Ascending aorta (tissue), 2 donors: ENCODE measurements around the gene RNF31. TPM values are rescaled to one million over a fixed set of nuclear protein-coding genes. Genes with fewer than 3 reads are reported as not detected.
"Not testable (repeated sequence)": the region's sequence is repeated elsewhere in the genome, so short reads cannot be mapped to it uniquely, and the experiment has no call there.

Experiments used
- DNase-seq, 2 donors: peaks; one replicate each; pipeline ENCODE4 v3.0.0-alpha.2; 2019; ENCODE audit warnings: low spot score in 2 of 2
- H3K27ac ChIP-seq, 2 donors: fragments of 200-600 bp; sonication (generic); one replicate each; pipeline ENCODE4 v1.5.1; 2016 to 2017; ENCODE audit warnings: mild to moderate bottlenecking in 1 of 2
- H3K27me3 ChIP-seq: fragments of 200-600 bp; sonication (generic); one replicate; pipeline ENCODE4 v1.5.1; 2017
- H3K36me3 ChIP-seq, 2 donors: fragments of 200-600 bp; sonication (generic); one replicate each; pipeline ENCODE4 v1.5.1; 2016
- H3K4me1 ChIP-seq, 2 donors: fragments of 200-600 bp; sonication (generic); one replicate each; pipeline ENCODE4 v1.5.1; 2016 to 2017; ENCODE audit warnings: mild to moderate bottlenecking in 1 of 2
- H3K4me3 ChIP-seq, 2 donors: fragments of 200-600 bp; sonication (generic); one replicate each; pipeline ENCODE4 v1.5.1; 2016 to 2017; ENCODE audit warnings: mild to moderate bottlenecking in 1 of 2
- H3K9me3 ChIP-seq, 2 donors: fragments of 200-600 bp; sonication (generic); one replicate each; pipeline ENCODE4 v1.5.1; 2016
- CTCF ChIP-seq, 3 experiments: fragments of 200-600 bp in 2 of 3; fragments of 450-650 bp in 1 of 3; sonication (generic) in 2 of 3; IDR thresholded peaks; one replicate each; pipeline ENCODE4 v1.5.1; 2016 to 2019; ENCODE audit warnings: antibody characterized with exemption in 3 of 3, mild to moderate bottlenecking in 1 of 3, moderate library complexity in 1 of 3
- intact Hi-C: fragments of 100-400 bp; cut with DNase I; formaldehyde crosslinking; loops from one replicate; pipeline ENCODE4 v1.15.1; 2023
- total RNA-seq: library from RNA; depleted of rRNA; stranded (reverse); fragments of >200 nt; gene quantifications from one replicate; pipeline ENCODE4 v1.1.0, GENCODE V29; 2016

Gene RNF31
- total RNA-seq, 1 donor from 2014 or later = 182 TPM

- peaks cover 13 to 17% of the 10 kb centered on the region in 2 donors for H3K36me3 ChIP-seq
- H3K4me1 ChIP-seq = peaks cover 8 to 25% of the 10 kb centered on the region in 2 donors
- intact Hi-C loops = loop anchor here (1.0 to 2.0 kb wide), 3 partner anchors 18 to 48 kb away; partner anchors contain the start of genes CHMP4A, GMPR2, NEDD8 and TINF2
These were observed 47.5 kb downstream of the RNF31 start for GRCh38 chr14:24194873-24195185.

GRCh38 chr14:24195186-24196070, 48.1 kb downstream of the RNF31 start, which contains the start of gene TM9SF1:
TM9SF1 (minus strand) TSS chr14:24195441; CDS start chr14:24195019, 422 bp downstream.
- Histone ChIP-seq H3K4me3 (peak within 1 kb of the TSS; percentile 81 to 98), H3K27me3 (no peaks in the 10 kb centered on the region), H3K4me1 (peaks cover 8 to 25% of the 10 kb centered on the region in 2 donors), H3K27ac (peak within 1 kb of the TSS; percentile 97 to 99), H3K9me3 (no peaks in the 10 kb centered on the region), H3K36me3 (peaks cover 13 to 17% of the 10 kb centered on the region in 2 donors)
- intact Hi-C loops = loop anchor here (1.0 to 2.0 kb wide), 3 partner anchors 18 to 47 kb away; partner anchors contain the start of genes CHMP4A, GMPR2, NEDD8 and TINF2
- DNase-seq = peak; percentile 26 to 94
- no peak for TF ChIP-seq CTCF (IDR thresholded peaks at IDR 0.05)

More at GRCh38 chr14:24194873-24195185, 47.5 kb downstream of the RNF31 start:
- DNase-seq = no peak
- Histone ChIP-seq H3K4me3 (peak overlapping the region; percentile 81 to 98), H3K27me3 (no peaks in the 10 kb centered on the region), H3K27ac (peak overlapping the region; percentile 97 to 99), H3K9me3 (no peaks in the 10 kb centered on the region)
- no peak for TF ChIP-seq CTCF (IDR thresholded peaks at IDR 0.05)

GRCh38 chr14:24196071-24197055, 49.1 kb downstream of the RNF31 start:
- peak overlapping the region; percentile 81 to 98 for H3K4me3 ChIP-seq
- H3K36me3 ChIP-seq = peaks cover 14 to 17% of the 10 kb centered on the region in 2 donors
- no peaks in the 10 kb centered on the region for H3K27me3 ChIP-seq
- H3K4me1 ChIP-seq = peaks cover 8 to 25% of the 10 kb centered on the region in 2 donors
- intact Hi-C loops = no loop called here
- TF ChIP-seq CTCF (IDR thresholded peaks at IDR 0.05) = no peak
- no peaks in the 10 kb centered on the region for H3K9me3 ChIP-seq
- DNase-seq = no peak
- H3K27ac ChIP-seq = peak overlapping the region; percentile 97 to 99

- no peak for TF ChIP-seq CTCF (IDR thresholded peaks at IDR 0.05)
- H3K27me3 ChIP-seq = no peaks in the 10 kb centered on the region
- H3K36me3 ChIP-seq = peaks cover 12 to 16% of the 10 kb centered on the region in 2 donors
- no peaks in the 10 kb centered on the region for H3K9me3 ChIP-seq
- no peak overlapping the region for H3K4me3 ChIP-seq
- no peak overlapping the region for H3K27ac ChIP-seq
- peaks cover 8 to 25% of the 10 kb centered on the region in 2 donors for H3K4me1 ChIP-seq
- DNase-seq = no peak
- intact Hi-C loops = no loop called here
These were observed 49.8 kb downstream of the RNF31 start for GRCh38 chr14:24197056-24197450.

GRCh38 chr14:24198814-24199524, 51.7 kb downstream of the RNF31 start:
- no peak for DNase-seq
- H3K36me3 ChIP-seq = peaks cover 3 to 13% of the 10 kb centered on the region in 2 donors
- no peaks in the 10 kb centered on the region for H3K9me3 ChIP-seq
- intact Hi-C loops = no loop called here
- H3K4me1 ChIP-seq = peaks cover 8 to 25% of the 10 kb centered on the region in 2 donors
- TF ChIP-seq CTCF (IDR thresholded peaks at IDR 0.05) = no peak
- no peak overlapping the region for H3K27ac ChIP-seq
- H3K27me3 ChIP-seq = no peaks in the 10 kb centered on the region
- H3K4me3 ChIP-seq = no peak overlapping the region

GRCh38 chr14:24202538-24202937, 55.2 kb downstream of the RNF31 start:
- peaks cover 15 to 33% of the 10 kb centered on the region in 2 donors for H3K36me3 ChIP-seq
- H3K4me3 ChIP-seq, H3K9me3 ChIP-seq, H3K4me1 ChIP-seq, H3K27me3 ChIP-seq, H3K27ac ChIP-seq, intact Hi-C loops: not testable (repeated sequence)
- DNase-seq = peak in 1 of 2 donors; percentile 31

GRCh38 chr14:24203249-24203886, 56.1 kb downstream of the RNF31 start:
- peaks cover 24 to 35% of the 10 kb centered on the region in 2 donors for H3K36me3 ChIP-seq
- H3K9me3 ChIP-seq, H3K4me3 ChIP-seq, H3K4me1 ChIP-seq, H3K27ac ChIP-seq, intact Hi-C loops, H3K27me3 ChIP-seq: not testable (repeated sequence)
- peak in 1 of 2 donors; percentile 24 for DNase-seq
